Panc1 (cell line): ENCODE results near the gene CACNG6. TPM values are rescaled to one million over a fixed set of nuclear protein-coding genes. Genes with fewer than 3 reads are reported as not detected.

Source experiments
- ATAC-seq: fragments of 200-7000 bp; cut with Tn5 transposase; 2 replicates; pipeline ENCODE4 v1.9.1; 2020; ENCODE audit warnings: mild to moderate bottlenecking, moderate library complexity
- BruUV-seq: library from RNA; stranded (reverse); fragments of 400-500 nt; replicated peaks from 2 replicates; lab custom pipeline; 2021; lab: Mats Ljungman, UMichigan
- CTCF ChIA-PET: fragments of 300-600 bp; sonication (Branson Sonifier 250); formaldehyde crosslinking; loops from one replicate; lab custom pipeline; 2022; ENCODE audit warnings: antibody characterized with exemption; lab: Charles Lee
- POLR2A ChIA-PET: fragments of 300-600 bp; sonication (Branson Sonifier 250); formaldehyde crosslinking; loops from one replicate; lab custom pipeline; 2022; ENCODE audit warnings: antibody characterized with exemption; lab: Charles Lee
- DNase-seq: peaks from one replicate; pipeline ENCODE4 v3.0.0-alpha.2; 2010; ENCODE audit warnings: low read depth, low spot score
- H3K27ac ChIP-seq: 2 replicates; pipeline ENCODE4 v1.5.1; 2011; ENCODE audit warnings: mild to moderate bottlenecking, low read length, inconsistent platforms
- H3K27me3 ChIP-seq: fragments of 200-500 bp; sonication (Bioruptor generic); 2 replicates; pipeline ENCODE4 v1.6.0; 2014; ENCODE audit warnings: low read length, inconsistent platforms; ENCODE audit not compliant: control insufficient read depth, insufficient read depth
- H3K36me3 ChIP-seq: fragments of 200-500 bp; sonication (Bioruptor generic); 2 replicates; pipeline ENCODE4 v1.5.1; 2014; ENCODE audit warnings: inconsistent platforms, mild to moderate bottlenecking, low read length, moderate library complexity; ENCODE audit not compliant: control insufficient read depth, insufficient read depth
- H3K4me1 ChIP-seq: 2 replicates; pipeline ENCODE4 v1.5.1; 2011; ENCODE audit warnings: inconsistent platforms, mild to moderate bottlenecking, low read length, moderate library complexity; ENCODE audit not compliant: control insufficient read depth, insufficient read depth
- H3K4me3 ChIP-seq, 2 experiments: 2 replicates each; pipeline ENCODE4 v1.5.1; 2011 to 2012; ENCODE audit warnings: low read depth in 2 of 2, low read length in 2 of 2, mild to moderate bottlenecking in 2 of 2, inconsistent platforms in 1 of 2, moderate library complexity in 1 of 2
- H3K9me3 ChIP-seq: fragments of 200-500 bp; sonication (Bioruptor generic); 2 replicates; pipeline ENCODE4 v1.5.1; 2014; ENCODE audit warnings: low read depth, mild to moderate bottlenecking, inconsistent platforms, low read length, moderate library complexity; ENCODE audit not compliant: control insufficient read depth, insufficient read depth
- CTCF ChIP-seq: fragments of 450-650 bp; IDR thresholded peaks from 2 replicates; pipeline ENCODE4 v1.5.1; 2017; ENCODE audit warnings: mild to moderate bottlenecking
- POLR2AphosphoS5 ChIP-seq: IDR thresholded peaks from 2 replicates; pipeline ENCODE4 v1.6.1; 2012; ENCODE audit warnings: mild to moderate bottlenecking, low read depth, low read length, moderate library complexity
- REST ChIP-seq, 2 experiments: IDR thresholded peaks; 2 replicates each; pipeline ENCODE4 v1.6.1; 2011 to 2012; ENCODE audit warnings: low read depth in 2 of 2, control low read depth in 1 of 2, low read length in 1 of 2, mild to moderate bottlenecking in 1 of 2, moderate library complexity in 1 of 2; ENCODE audit not compliant: insufficient read depth in 1 of 2
- SIN3A ChIP-seq: IDR thresholded peaks from 2 replicates; pipeline ENCODE4 v1.6.1; 2012; ENCODE audit warnings: low read depth, mild to moderate bottlenecking, low read length, moderate library complexity, borderline replicate concordance; ENCODE audit not compliant: insufficient read depth
- TCF7L2 ChIP-seq: IDR thresholded peaks from 2 replicates; pipeline ENCODE4 v1.6.1; 2011; ENCODE audit warnings: mild to moderate bottlenecking, low read depth, low read length, inconsistent platforms
- in situ Hi-C: cut with HindIII; loops from 2 replicates; pipeline ENCODE4 v1.10.0; 2016; ENCODE audit warnings: low sequenced_read_pairs, low pct_unique_long_range_greater_than_20kb
- intact Hi-C: fragments of 100-400 bp; cut with micrococcal nuclease; formaldehyde crosslinking; loops from one replicate; pipeline ENCODE4 v1.10.0; 2022; ENCODE audit not compliant: unreplicated experiment
- total RNA-seq: library from RNA; stranded (reverse); gene quantifications from one replicate; pipeline ENCODE4 v1.2.1, GENCODE V29; 2021; ENCODE audit not compliant: unreplicated experiment

The CACNG6 gene
- total RNA-seq, 1 experiment from 2014 or later, result 14.6 TPM

GRCh38 chr19:54024660-54025059 lies 33.2 kb downstream of the CACNG6 start:
- BruUV-seq, result no TSS peak
- in situ Hi-C loops, result loop anchor here (25.0 kb wide), 1 partner anchor 112 kb away; the partner anchor contains the start of gene CACNG7
- POLR2A ChIA-PET, result interaction anchor here (0.6 to 1.9 kb wide), 4 partner anchors 25 to 275 kb away, joined by 3 to 17 read pairs (median 8); no protein-coding TSS in a partner anchor

GRCh38 chr19:54026656-54027055 lies 35.2 kb downstream of the CACNG6 start:
- H3K9me3 ChIP-seq, result no peaks in the 10 kb centered on the region
- no peak overlapping the region for H3K4me3 ChIP-seq
- H3K4me1 ChIP-seq, result peaks cover 37% of the 10 kb centered on the region
- ChIA-PET POLR2A (interaction anchor here (0.6 kb wide), 1 partner anchor 33 kb away, joined by 12 read pairs; no protein-coding TSS in a partner anchor), CTCF (no interaction called here)
- no peaks in the 10 kb centered on the region for H3K27me3 ChIP-seq
- H3K27ac ChIP-seq, result peak overlapping the region; percentile 82
- no TSS peak for BruUV-seq
- DNase-seq (no peak), ATAC-seq (no peak)
- in situ Hi-C loops, result loop anchor here (25.0 kb wide), 1 partner anchor 114 kb away; the partner anchor contains the start of gene CACNG7
- TF ChIP-seq CTCF, result no peak
- TF ChIP-seq SIN3A, result no peak
- no peak for TF ChIP-seq POLR2AphosphoS5
- no peak for TF ChIP-seq REST (IDR thresholded peaks at IDR 0.05; ENCODE audit: insufficient read depth in 1 of 2, low read depth in 2 of 2, low read length in 1 of 2)
- no peak for TF ChIP-seq TCF7L2
- intact Hi-C loops, result no loop called here
- H3K36me3 ChIP-seq, result no peaks in the 10 kb centered on the region

More at GRCh38 chr19:54024660-54025059, 33.2 kb downstream of the CACNG6 start:
- Histone ChIP-seq H3K4me3 (no peak overlapping the region), H3K27me3 (no peaks in the 10 kb centered on the region), H3K9me3 (no peaks in the 10 kb centered on the region), H3K27ac (peak overlapping the region; percentile 96), H3K4me1 (peaks cover 33% of the 10 kb centered on the region), H3K36me3 (no peaks in the 10 kb centered on the region)
- DNase-seq (no peak), ATAC-seq (no peak)
- intact Hi-C loops, result loop anchor here (5.0 kb wide), 2 partner anchors 37 to 117 kb away; partner anchors contain the start of gene CACNG7
- TF ChIP-seq REST (IDR thresholded peaks at IDR 0.05; ENCODE audit: insufficient read depth in 1 of 2, low read depth in 2 of 2, low read length in 1 of 2), result no peak
- no peak for TF ChIP-seq POLR2AphosphoS5
- TF ChIP-seq TCF7L2, result no peak
- TF ChIP-seq SIN3A, result no peak
- no peak for TF ChIP-seq CTCF
- CTCF ChIA-PET, result interaction anchor here (2.4 to 2.5 kb wide), 2 partner anchors 43 to 232 kb away, joined by 10 to 14 read pairs; no protein-coding TSS in a partner anchor
